GM13977 (cell line): Measurements from ENCODE around the gene ADA.
A peak's percentile ranks its signal among the peaks of the same experiment; 100 is the strongest.

Experiments used
- DNase-seq: peaks from one replicate; pipeline ENCODE4 v3.0.0; 2012; ENCODE audit warnings: low spot score
- in situ Hi-C: fragments of 300-500 bp; cut with MboI; formaldehyde crosslinking; loops from one replicate; pipeline ENCODE4 v1.12.0; 2022; ENCODE audit warnings: low sequenced_read_pairs, low pct_unique_long_range_greater_than_20kb, mixed read lengths, inconsistent platforms; ENCODE audit not compliant: unreplicated experiment
- TF ChIP-seq, protein P1 (sequence below): IDR thresholded peaks from 2 replicates; pipeline ENCODE4 v1.5.1; 2012; ENCODE audit warnings: mild to moderate bottlenecking, control low read depth; ENCODE audit not compliant: insufficient read depth; ENCODE audit errors: extremely low read depth, missing control alignments

The ADA gene

DNA sequence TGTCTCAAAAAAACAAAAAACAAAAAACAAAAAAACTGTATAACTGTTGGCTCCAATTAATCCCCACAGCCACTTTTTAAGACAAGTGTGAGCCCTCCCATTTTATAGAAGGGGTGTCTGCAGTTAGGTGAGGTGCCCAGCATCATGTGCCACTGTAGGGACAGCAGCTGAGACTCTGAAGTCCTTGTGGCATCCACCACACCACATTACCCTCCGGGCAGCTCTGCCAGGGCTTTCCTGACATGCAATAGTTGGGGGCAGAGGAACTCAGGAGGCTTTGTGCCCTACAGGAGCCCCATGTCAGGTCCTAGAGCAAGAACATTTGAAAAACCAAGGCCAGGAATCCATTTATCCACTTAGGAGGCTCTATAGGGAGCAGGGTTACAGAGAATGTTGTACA lies 51.8 kb downstream of the ADA start:
- in situ Hi-C loops = loop anchor here (25.0 kb wide), 1 partner anchor 212 kb away; no protein-coding TSS in a partner anchor
- TF ChIP-seq, protein P1, sequence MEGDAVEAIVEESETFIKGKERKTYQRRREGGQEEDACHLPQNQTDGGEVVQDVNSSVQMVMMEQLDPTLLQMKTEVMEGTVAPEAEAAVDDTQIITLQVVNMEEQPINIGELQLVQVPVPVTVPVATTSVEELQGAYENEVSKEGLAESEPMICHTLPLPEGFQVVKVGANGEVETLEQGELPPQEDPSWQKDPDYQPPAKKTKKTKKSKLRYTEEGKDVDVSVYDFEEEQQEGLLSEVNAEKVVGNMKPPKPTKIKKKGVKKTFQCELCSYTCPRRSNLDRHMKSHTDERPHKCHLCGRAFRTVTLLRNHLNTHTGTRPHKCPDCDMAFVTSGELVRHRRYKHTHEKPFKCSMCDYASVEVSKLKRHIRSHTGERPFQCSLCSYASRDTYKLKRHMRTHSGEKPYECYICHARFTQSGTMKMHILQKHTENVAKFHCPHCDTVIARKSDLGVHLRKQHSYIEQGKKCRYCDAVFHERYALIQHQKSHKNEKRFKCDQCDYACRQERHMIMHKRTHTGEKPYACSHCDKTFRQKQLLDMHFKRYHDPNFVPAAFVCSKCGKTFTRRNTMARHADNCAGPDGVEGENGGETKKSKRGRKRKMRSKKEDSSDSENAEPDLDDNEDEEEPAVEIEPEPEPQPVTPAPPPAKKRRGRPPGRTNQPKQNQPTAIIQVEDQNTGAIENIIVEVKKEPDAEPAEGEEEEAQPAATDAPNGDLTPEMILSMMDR = no peak
- DNase-seq = no peak

DNA sequence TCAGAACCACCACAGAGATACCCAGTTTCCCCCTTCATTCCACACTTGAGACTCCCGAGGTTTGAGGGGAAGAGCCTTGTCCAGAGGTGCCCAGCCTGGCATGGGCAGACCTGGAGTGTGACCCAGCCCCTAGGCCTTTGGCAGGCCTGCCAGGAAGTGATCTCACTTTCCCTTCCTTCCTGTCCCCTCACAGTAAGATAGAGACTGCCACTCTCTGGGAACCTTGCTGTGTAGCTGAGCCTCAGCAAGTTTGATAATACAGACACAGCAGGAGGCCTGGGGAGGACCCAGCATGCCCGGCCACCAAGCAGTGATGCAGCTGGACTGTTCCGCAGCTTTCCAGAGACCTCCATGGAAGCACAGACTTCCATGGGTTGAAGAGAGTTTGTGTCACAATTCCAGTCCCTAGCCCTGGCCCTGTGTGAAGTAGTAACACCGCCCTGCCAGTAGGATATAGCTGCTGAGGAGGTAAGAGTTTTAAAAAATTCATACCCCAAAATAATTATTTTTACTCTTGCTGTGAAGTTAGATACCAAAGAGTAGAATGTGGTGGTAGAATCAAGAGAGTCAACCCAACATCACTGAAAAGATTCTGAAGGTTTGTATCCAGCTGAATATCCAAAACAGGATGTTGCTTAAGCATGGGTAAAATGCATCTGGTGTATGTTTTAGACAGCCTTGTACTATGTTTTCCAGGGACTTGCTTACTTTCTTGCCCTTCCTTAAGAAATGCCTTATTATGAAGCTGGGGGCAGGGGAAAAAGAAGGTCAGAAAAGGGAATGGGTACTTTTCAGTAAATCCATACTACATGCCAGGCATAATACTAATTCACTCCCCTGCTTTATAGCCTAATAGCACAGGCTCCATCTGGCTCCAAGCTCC lies 52.8 kb downstream of the ADA start:
- in situ Hi-C loops = no loop called here
- TF ChIP-seq, protein P1 = peak; percentile 2
- no peak for DNase-seq

DNA sequence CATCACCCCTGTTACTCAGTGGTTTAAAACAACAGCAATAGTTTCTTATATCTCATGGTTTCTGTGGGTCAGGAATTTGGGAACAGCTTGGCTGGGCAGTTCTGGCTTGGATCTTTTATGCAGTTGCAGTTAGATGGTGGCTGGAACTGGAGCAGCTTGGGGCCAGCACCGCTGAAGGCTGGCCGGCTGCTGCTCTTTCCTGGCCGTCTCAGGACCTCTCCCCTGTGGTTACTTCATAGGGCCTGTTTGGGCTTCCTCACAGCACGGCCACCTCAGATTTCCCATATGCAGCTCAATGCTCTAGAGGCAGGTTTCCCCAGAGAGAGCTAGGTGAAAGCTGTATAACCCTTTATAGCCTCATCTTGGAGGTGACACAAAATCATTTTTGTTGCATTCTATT lies 53.6 kb downstream of the ADA start:
- TF ChIP-seq, protein P1 = no peak
- in situ Hi-C loops = no loop called here
- DNase-seq = no peak

DNA sequence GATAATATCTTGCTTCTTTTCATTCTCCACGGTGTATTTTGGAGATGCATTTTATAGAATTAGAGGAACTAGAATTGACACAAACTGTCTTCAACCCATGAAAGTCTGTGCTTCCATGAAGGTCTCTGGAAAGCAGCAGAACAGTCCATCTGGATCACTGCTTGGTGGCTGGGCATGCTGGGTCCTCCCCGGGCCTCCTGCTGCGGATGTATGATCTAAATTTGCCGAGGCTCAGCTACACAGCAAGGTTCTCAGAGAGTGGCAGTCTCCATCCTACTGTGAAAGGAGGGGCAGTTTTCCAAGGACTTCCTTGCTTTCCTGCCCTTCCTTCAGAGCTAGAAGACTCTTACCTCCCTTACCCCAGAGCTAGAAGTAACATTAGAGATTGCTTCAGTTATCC lies 54.0 kb downstream of the ADA start:
- in situ Hi-C loops = no loop called here

DNA sequence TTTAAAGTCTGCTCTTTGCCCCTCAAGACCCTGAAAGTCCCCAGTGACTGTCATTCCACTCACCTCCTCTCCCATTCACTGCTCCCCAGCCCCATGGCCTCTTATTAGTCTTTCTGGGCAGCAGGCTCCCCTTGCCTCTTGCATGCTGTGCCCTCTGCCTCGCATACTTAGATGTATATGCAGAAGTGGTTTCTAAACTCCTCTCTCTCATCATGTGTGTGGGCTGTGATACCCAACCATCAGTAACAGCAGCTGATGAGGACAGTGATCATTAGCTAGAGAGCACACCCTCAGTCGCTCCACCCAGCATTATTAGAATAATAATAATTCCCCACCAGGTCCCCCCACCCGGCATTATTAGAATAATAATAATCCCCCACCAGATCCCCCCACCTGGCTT lies 54.6 kb downstream of the ADA start:
- TF ChIP-seq, protein P1 = no peak

More for the DNA sequence above, 54.0 kb downstream of the ADA start:
- TF ChIP-seq, protein P1 = no peak
- no peak for DNase-seq

DNA sequence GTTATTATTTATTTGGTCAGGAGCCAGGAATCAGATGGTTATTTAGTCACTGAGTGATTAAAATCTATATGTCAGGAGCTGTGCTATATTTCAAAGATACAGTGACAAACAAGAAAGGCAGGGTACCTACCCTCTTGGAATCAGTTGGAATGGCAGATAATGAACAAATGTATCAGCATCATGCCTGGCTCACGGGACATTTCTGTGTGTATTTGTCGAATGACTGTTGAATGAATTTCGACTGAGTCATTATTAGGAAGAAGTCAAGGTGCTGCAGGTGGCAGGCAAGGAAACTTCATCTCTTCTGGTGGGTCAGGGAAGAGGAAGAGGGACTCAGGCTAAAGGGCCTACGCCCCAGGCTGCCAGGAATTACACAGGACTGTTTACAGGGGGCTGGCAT lies 55.5 kb downstream of the ADA start:
- TF ChIP-seq, protein P1 = no peak
- DNase-seq = no peak
- in situ Hi-C loops = no loop called here

More for the DNA sequence above, 54.6 kb downstream of the ADA start:
- DNase-seq = no peak
- in situ Hi-C loops = no loop called here

DNA sequence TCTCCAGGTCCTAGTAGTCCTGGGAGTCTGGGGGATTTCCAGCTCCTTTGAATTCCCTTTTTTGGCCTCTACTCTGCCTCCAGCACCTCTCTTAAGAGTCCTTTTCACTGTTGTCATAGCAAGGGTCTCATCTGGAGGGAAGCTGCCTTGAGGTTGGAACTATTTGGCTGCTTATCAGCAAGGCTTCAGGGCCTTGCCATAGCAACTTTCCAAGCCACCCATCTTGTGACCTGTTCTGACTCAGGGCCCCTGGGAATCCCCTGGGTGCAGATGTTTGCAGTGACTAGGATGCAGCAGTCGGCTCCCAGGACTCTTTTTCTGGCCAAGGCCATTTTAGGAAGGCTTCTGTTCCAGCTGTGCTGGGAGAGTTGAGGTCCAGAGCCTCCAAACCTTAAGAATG lies 56.8 kb downstream of the ADA start:
- TF ChIP-seq, protein P1 = no peak
- DNase-seq = peak; percentile 50
- in situ Hi-C loops = no loop called here
